Astrocyte (in vitro differentiated cells and primary cell): Measurements from ENCODE around the gene ANGPTL4.

Source experiments
- CTCF ChIP-seq: IDR thresholded peaks from 2 replicates; pipeline ENCODE4 v1.5.1; 2011; ENCODE audit warnings: low read depth, mild to moderate bottlenecking, inconsistent platforms, low read length, moderate library complexity; ENCODE audit not compliant: insufficient read depth
- EZH2 ChIP-seq: IDR thresholded peaks from 2 replicates; pipeline ENCODE4 v1.6.1; 2012; ENCODE audit warnings: mild to moderate bottlenecking, low read length, inconsistent platforms; ENCODE audit not compliant: insufficient read depth

GRCh38 chr19:8333767-8334457 is 30.0 kb upstream of the ANGPTL4 start:
- TF ChIP-seq CTCF (no peak), EZH2 (peak; percentile 86)
